NT2/D1 (cell line): ENCODE results near the gene COL11A1.
"Not testable (repeated sequence)": the region's sequence is repeated elsewhere in the genome, so short reads cannot be mapped to it uniquely, and the experiment has no call there.

Experiments used
- DNase-seq: peaks from one replicate; pipeline ENCODE4 v3.0.0-alpha.2; 2011; ENCODE audit warnings: low read depth, low spot score
- H3K27me3 ChIP-seq: 2 replicates; pipeline ENCODE4 v1.6.0; 2011; ENCODE audit warnings: mild to moderate bottlenecking; ENCODE audit not compliant: insufficient read length, insufficient read depth
- H3K36me3 ChIP-seq: 2 replicates; pipeline ENCODE4 v1.6.1; 2011; ENCODE audit warnings: mild to moderate bottlenecking, low read length, mixed read lengths; ENCODE audit not compliant: insufficient read depth, insufficient read length
- H3K4me1 ChIP-seq: 2 replicates; pipeline ENCODE4 v1.5.1; 2011; ENCODE audit not compliant: insufficient read depth, insufficient read length
- H3K4me3 ChIP-seq: 2 replicates; pipeline ENCODE4 v1.5.1; 2011; ENCODE audit warnings: low read depth; ENCODE audit not compliant: insufficient read length
- H3K9ac ChIP-seq: 2 replicates; pipeline ENCODE4 v1.6.0; 2011; ENCODE audit warnings: low read depth; ENCODE audit not compliant: insufficient read length
- H3K9me3 ChIP-seq: 2 replicates; pipeline ENCODE4 v1.5.1; 2011; ENCODE audit warnings: mild to moderate bottlenecking, low read length; ENCODE audit not compliant: insufficient read depth
- SUZ12 ChIP-seq: IDR thresholded peaks from 2 replicates; pipeline ENCODE4 v1.6.1; 2011; ENCODE audit not compliant: insufficient read length, insufficient read depth; ENCODE audit errors: extremely low read depth
- YY1 ChIP-seq: IDR thresholded peaks from 2 replicates; pipeline ENCODE4 v1.6.1; 2011; ENCODE audit not compliant: insufficient read length, insufficient read depth
- ZNF274 ChIP-seq: IDR thresholded peaks from 2 replicates; pipeline ENCODE4 v1.6.1; 2011; ENCODE audit warnings: mild to moderate bottlenecking, low read depth, low read length

COL11A1 gene

GRCh38 chr1:102834688-102835320, 273.5 kb downstream of the COL11A1 start:
- Histone ChIP-seq H3K9ac (no peak overlapping the region), H3K4me3 (no peak overlapping the region), H3K9me3 (no peaks in the 10 kb centered on the region), H3K36me3 (no peaks in the 10 kb centered on the region), H3K4me1 (no peaks in the 10 kb centered on the region), H3K27me3 (no peaks in the 10 kb centered on the region)
- DNase-seq, result no peak
- TF ChIP-seq YY1, result no peak
- no peak for TF ChIP-seq SUZ12
- no peak for TF ChIP-seq ZNF274

- no peak for TF ChIP-seq YY1
- TF ChIP-seq SUZ12, result no peak
- no peak for TF ChIP-seq ZNF274
- Histone ChIP-seq H3K4me3 (no peak overlapping the region), H3K4me1 (no peaks in the 10 kb centered on the region), H3K9ac (no peak overlapping the region), H3K36me3 (no peaks in the 10 kb centered on the region), H3K27me3 (no peaks in the 10 kb centered on the region), H3K9me3 (no peaks in the 10 kb centered on the region)
- DNase-seq, result no peak
Measured at GRCh38 chr1:102833151-102833550, 275.2 kb downstream of the COL11A1 start.

GRCh38 chr1:102826706-102827105, 281.6 kb downstream of the COL11A1 start:
- not testable (repeated sequence) for H3K4me1 ChIP-seq, H3K4me3 ChIP-seq, H3K27me3 ChIP-seq, H3K9me3 ChIP-seq, H3K9ac ChIP-seq, H3K36me3 ChIP-seq, DNase-seq
